Fibroblast of lung (primary cell): ENCODE results near the gene MCHR2.

Experiments
- CTCF ChIP-seq, 2 donors: IDR thresholded peaks in 1 of 2; conservative IDR thresholded peaks in 1 of 2; 1 replicate in 1 of 2; 2 replicates in 1 of 2; pipeline ENCODE4 v1.5.1; 2011 to 2012; ENCODE audit warnings: low read length in 2 of 2, control low read depth in 1 of 2, inconsistent platforms in 1 of 2, low read depth in 1 of 2, mild to moderate bottlenecking in 1 of 2
- EZH2 ChIP-seq: IDR thresholded peaks from 2 replicates; pipeline ENCODE4 v1.5.1; 2012; ENCODE audit warnings: low read length, control low read depth, mild to moderate bottlenecking; ENCODE audit errors: missing control alignments

- TF ChIP-seq CTCF (conservative IDR thresholded peaks at IDR 0.05 in 1 of 2, IDR thresholded peaks at IDR 0.05 in 1 of 2; ENCODE audit: low read depth in 1 of 2, low read length in 2 of 2), result no peak
- no peak for TF ChIP-seq EZH2
Observed at GRCh38 chr6:99993146-99993532, 884 bp downstream of the MCHR2 start.
